Amniotic epithelial cell (primary cell): ENCODE results near the gene MAGEF1.

Experiments used
- DNase-seq: peaks from one replicate; pipeline ENCODE4 v3.0.0-alpha.2; 2010; ENCODE audit warnings: low read depth

Gene MAGEF1

GRCh38 chr3:184725176-184725719 is 13.4 kb upstream of the MAGEF1 start:
- DNase-seq: no peak

- DNase-seq: no peak
Measured at GRCh38 chr3:184724699-184725098, 12.8 kb upstream of the MAGEF1 start.

DNA sequence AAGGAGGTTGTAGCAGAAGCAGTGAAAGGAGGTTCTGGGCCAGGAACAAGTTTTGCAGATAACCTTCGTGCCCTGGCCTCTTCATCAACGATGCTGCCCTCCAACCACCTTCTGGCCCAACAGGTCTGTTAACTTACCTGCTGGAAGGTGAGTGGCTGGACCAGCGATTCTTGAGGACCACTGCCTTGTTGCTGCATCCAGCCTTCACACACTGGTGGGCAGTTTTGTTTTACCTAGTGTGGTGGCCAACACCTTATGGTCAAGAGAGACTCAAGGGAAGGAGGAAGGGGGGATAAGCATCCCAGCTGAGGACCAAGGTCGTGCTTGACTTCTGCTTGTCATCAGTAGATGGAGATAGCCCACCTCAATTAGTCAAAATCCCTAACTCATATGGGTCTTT is 7.8 kb upstream of the MAGEF1 start:
- no peak for DNase-seq

GRCh38 chr3:184718431-184718830 is 6.6 kb upstream of the MAGEF1 start:
- DNase-seq: no peak

DNA sequence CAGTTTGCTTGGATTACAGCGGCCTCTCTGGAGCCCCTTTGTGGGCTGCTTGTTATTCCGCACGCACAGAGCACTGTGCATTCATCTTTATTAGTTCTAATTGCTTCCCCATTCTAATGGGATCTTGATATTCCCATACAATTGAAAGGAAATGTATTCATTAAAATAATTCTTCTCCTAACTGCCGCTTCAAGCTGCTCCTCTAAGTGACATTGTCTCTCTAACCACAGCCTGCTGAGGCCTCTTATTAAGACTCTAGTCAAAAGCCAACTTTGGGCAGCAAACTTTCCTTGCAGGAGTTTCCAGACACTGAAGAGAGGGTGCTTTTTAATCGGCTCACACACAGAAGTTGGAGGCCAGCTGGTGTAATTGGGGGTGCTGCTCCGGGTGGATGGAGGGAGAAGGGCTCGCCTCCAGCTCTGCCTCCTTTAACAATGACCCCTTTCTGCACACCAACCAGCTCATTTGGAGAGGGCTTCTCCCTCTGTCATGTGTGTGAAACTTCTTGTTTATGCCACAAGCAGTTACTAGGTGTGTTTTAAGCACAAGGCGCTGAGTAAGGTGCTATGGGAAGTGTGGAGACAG is 5.6 kb upstream of the MAGEF1 start:
- DNase-seq: no peak

GRCh38 chr3:184716622-184717398 is 4.9 kb upstream of the MAGEF1 start:
- DNase-seq: peak; percentile 69

DNA sequence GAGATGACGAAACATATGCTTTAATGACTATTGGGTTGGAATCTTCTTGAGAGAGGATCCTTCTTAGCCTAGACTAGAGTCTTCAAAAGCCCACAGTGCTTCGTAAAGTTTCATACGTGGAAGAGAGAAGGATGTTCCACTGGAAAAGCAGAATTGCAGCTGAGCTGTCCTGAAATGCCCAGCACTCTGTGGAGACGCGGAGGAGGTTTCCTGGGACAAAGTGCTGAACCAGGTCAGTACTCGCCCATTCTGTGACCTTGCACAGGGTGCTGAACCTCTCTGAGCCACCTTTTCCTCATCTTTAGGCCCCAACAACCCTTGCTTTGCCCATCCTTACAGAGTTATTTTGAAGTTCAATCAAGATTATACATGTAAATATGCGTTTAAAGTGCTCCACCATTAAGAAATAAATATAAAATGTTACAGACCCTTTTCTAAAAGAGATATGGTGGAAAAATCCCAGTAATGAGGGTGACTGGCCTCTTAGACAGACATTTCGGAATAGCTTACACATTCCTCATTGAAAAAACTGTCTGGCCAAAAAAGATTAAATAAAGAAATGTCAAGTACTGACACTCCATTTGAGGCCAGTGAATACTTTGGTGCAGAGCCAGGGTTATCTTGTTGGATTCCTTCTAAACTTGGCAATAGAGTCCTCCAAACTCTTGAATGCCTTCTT is 4.2 kb upstream of the MAGEF1 start:
- peak; percentile 34 for DNase-seq

DNA sequence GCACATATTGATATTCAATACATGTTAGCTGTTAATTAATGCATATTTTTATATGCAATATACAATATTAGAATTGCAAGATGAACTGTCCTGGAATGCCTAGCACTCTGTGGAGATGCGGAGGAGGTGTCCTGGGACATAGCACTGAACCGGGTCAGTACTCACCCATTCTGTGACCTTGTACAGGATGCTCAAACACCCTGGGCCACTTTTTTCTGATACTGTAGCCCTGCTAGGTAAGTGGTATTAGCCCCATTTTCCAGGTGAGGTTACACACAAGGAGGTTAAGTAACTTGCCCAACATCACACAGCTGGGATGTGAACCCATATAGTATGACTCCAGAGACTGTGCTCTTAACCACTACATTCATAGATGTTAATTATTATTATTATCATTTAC is 1.7 kb upstream of the MAGEF1 start:
- DNase-seq: no peak

DNA sequence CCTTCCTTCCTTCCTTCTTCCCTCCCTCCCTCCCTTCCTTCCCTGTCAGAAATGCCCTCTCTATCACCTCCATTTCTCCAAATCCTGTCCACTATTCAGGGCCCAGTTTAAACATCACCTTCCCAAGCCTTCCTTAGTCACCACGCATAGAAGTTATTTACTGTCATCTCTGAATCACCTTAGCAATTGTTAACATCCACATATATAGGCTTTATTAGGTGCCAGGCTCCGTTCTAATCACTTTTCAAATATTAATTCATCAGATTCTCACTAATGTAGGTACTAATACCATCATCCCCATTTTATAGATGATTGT is 1.1 kb upstream of the MAGEF1 start:
- no peak for DNase-seq

DNA sequence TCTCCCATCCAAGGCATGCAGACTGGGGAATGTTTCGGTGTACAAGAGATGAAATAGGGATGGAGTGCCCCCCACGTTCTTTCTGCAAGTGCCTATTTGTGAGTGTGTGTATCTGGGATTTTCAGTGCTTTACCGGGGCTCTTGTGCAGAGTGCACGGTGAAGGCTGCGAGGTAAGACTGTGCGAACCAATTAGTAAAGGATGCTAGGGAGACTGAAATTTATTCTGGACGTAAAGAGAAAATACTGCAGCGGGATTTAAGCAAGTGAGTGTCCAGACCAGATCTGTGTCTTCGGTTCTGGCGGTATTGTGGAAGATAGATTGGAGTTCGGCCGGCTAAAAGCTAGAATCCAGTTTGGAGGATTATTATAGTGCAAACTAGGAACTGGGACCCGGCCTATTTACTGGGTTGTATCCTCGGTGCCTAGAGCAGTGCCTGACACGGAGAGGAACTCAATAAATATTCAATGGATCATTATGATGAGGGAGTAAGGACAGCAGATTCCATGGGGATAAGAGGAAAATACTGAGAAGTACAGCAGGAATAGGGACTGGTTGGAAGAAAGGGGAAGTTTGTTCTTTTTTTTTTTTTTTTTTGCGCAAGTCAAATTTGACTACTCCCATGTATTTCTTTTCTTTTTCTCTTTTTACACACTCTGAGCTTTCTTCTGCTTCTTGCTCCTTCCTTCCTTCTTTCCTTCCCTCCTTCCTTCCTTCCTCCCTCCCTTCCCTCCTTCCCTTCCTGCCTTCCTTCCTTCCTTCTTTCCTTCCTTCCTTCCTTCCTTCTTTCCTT is 580 bp upstream of the MAGEF1 start:
- DNase-seq: no peak

- peak; percentile 79 for DNase-seq
Measured at GRCh38 chr3:184710870-184711492, 883 bp downstream of the MAGEF1 start.

DNA sequence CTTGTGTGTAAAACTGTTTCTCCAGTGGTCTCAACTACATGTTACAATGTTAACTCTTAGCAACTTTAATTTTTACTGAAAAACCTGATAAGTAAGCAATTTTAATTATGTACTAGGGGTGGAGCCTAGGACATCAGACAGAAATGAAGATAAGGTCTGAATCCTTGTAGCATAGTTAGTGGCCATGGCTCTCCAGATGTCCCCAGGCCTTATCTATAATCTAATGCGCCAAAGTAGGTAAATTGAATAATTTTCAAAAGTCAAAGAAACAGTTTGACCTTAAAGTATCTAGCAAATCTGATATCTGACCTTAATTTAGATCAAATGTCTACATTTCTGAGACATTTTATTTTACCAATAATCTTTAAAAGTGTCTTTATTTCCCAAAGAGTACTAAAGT is 8.2 kb downstream of the MAGEF1 start:
- no peak for DNase-seq

DNA sequence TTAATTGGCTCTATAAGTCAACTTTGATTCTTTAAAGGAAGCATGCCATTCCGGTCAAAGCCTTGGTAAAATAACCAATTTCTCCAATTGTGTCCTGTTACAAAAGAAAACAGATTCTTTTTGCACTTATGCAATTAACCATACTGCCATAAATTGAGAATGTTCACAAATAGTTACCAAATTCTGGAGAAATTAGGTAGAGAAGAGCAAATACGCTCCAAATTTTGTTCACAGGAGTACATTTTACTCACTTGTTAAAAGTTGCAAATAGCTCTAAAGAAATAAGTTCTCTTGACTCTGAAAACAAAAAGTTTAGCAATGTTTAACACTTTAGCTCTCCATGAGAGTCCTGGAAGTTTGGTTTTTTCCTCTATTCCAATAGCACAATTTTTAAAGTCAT is 11.1 kb downstream of the MAGEF1 start:
- DNase-seq: peak; percentile 22

DNA sequence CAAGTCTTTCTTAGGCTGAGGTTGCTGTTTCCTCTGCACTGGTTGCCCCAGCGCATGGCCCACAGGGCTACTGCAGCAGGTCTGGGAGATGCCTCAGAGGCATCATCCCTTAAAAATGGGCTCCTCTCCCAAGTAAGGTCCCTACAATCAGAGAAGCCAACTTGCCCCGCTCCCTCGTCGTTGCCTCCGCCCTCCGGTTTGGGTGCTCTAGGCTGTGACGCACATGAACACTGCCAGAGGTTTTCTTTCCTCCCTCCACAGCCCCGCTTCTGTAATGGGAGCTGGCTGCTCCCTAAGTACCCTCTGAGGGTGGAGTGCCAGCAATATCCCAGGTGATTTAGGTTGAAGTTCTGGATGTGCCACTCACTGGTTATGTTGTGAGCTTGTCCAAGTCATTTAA is 14.0 kb downstream of the MAGEF1 start:
- no peak for DNase-seq

- peak; percentile 50 for DNase-seq
Measured at GRCh38 chr3:184696697-184697096, 15.2 kb downstream of the MAGEF1 start.

DNA sequence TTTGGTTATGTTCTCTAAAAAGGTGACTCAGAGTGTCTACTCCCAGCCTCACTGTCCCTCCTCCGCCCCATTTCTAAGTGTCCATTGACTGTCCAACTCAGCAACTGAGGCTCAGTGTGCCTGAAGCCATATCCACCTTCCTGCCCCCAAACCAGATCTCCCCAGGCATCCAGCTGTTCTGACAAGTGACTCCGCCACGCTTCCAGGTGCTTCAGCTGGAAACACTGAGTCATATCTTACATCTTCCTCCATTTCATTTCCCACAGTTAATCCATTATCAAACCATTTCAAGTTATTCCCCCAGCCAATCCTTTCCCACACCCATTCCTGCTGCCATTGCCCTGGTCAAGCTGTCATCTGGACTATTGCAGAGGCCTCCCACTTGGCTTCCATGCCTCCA is 17.1 kb downstream of the MAGEF1 start:
- DNase-seq: no peak

- DNase-seq: no peak
Measured at GRCh38 chr3:184694133-184694665, 17.7 kb downstream of the MAGEF1 start.

- DNase-seq: no peak
Measured at GRCh38 chr3:184693011-184693975, 18.6 kb downstream of the MAGEF1 start.

GRCh38 chr3:184691397-184692231 is 20.2 kb downstream of the MAGEF1 start:
- DNase-seq: no peak
